Esophagus squamous epithelium (tissue), 5 donors: ENCODE results near the gene SMO. TPM values are rescaled to one million over a fixed set of nuclear protein-coding genes. Genes with fewer than 3 reads are reported as not detected.

ENCODE experiments used
- DNase-seq: peaks from one replicate; lab custom pipeline; 2025; lab: John Stamatoyannopoulos, UW
- H3K27ac ChIP-seq, 4 donors: fragments of 200-600 bp; sonication (generic); one replicate each; pipeline ENCODE4 v1.5.1; 2016 to 2019; ENCODE audit warnings: mild to moderate bottlenecking in 1 of 4
- H3K27me3 ChIP-seq, 4 donors: fragments of 200-600 bp; sonication (generic); 1 replicate in 3 of 4; 2 replicates in 1 of 4; pipeline versions ENCODE4 v1.5.1 to v1.6.0; 2017 to 2021; ENCODE audit warnings: antibody characterized with exemption in 1 of 4
- H3K36me3 ChIP-seq, 3 donors: fragments of 200-600 bp; sonication (generic); one replicate each; pipeline ENCODE4 v1.5.1; 2016 to 2019
- H3K4me1 ChIP-seq, 3 donors: fragments of 200-600 bp; sonication (generic); one replicate each; pipeline ENCODE4 v1.5.1; 2017 to 2019
- H3K4me3 ChIP-seq, 4 donors: fragments of 200-600 bp; sonication (generic); 1 replicate in 3 of 4; 2 replicates in 1 of 4; pipeline ENCODE4 v1.5.1; 2016 to 2019; ENCODE audit warnings: mild to moderate bottlenecking in 2 of 4, moderate library complexity in 1 of 4
- H3K9me3 ChIP-seq, 3 donors: fragments of 200-600 bp; sonication (generic); one replicate each; pipeline ENCODE4 v1.5.1; 2016 to 2019
- CTCF ChIP-seq, 6 experiments: fragments of 450-650 bp in 4 of 6; fragments of 200-600 bp in 2 of 6; sonication (generic) in 2 of 6; IDR thresholded peaks; one replicate each; pipeline ENCODE4 v1.5.1; 2016 to 2019; ENCODE audit warnings: antibody characterized with exemption in 6 of 6, mild to moderate bottlenecking in 4 of 6, moderate library complexity in 4 of 6
- POLR2A ChIP-seq, 4 donors: fragments of 450-650 bp; IDR thresholded peaks; one replicate each; pipeline ENCODE4 v1.6.1; 2017; ENCODE audit warnings: antibody characterized with exemption in 4 of 4, mild to moderate bottlenecking in 4 of 4, moderate library complexity in 3 of 4
- WGBS, 2 donors: methylation state at CpG; one replicate each; pipeline ENCODE4 v1.1.5; 2018; 5-methylcytosine and 5-hydroxymethylcytosine counted together
- intact Hi-C: fragments of 100-400 bp; cut with DNase I; formaldehyde crosslinking; loops from one replicate; pipeline ENCODE4 v1.15.0; 2022
- total RNA-seq, 4 donors: library from RNA; depleted of rRNA; stranded (reverse); fragments of >200 nt; gene quantifications; one replicate each; pipeline ENCODE4 v1.1.0, GENCODE V29; 2016
- donor health status: DM: yes; HTN: yes; CAD: no.

The SMO gene
- total RNA-seq, 4 donors from 2014 or later: 9.2 to 18.4 (median 10.4) TPM

DNA sequence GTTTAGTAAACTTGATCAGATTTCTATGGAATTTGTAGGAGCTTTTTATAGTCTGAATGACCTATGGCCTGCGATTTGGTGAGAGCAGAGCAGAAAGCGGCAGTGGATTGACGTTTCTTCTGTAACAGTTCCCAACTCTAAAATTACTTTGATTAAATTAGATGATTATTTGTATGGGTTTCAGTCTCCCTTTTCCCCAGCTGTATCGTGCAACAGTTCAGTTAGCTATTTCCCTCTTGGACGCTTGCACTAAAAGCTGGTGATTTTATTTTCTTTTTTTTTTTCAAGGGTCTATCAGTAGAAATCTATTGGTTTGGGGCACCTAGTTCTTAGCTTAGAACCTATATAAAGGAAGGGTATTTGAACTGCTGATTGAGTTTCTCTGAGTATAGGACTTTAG, 43.2 kb downstream of the SMO start:
- Histone ChIP-seq H3K27me3 (no peaks in the 10 kb centered on the region), H3K4me1 (peaks cover 0 to 30% (median 8%) of the 10 kb centered on the region in 3 donors), H3K36me3 (no peaks in the 10 kb centered on the region), H3K4me3 (no peak overlapping the region), H3K27ac (no peak overlapping the region), H3K9me3 (no peaks in the 10 kb centered on the region)
- intact Hi-C loops: no loop called here
- 90 to 91% methylated on average over 5 of the region's 5 CpGs for WGBS, 2 donors
- no peak for DNase-seq
- no peak for TF ChIP-seq CTCF (IDR thresholded peaks at IDR 0.05)
- no peak for TF ChIP-seq POLR2A (IDR thresholded peaks at IDR 0.05)

- TF ChIP-seq POLR2A (IDR thresholded peaks at IDR 0.05): no peak
- TF ChIP-seq CTCF (IDR thresholded peaks at IDR 0.05): no peak
- intact Hi-C loops: no loop called here
- Histone ChIP-seq H3K9me3 (no peaks in the 10 kb centered on the region), H3K4me3 (no peak overlapping the region), H3K27me3 (no peaks in the 10 kb centered on the region), H3K27ac (no peak overlapping the region), H3K4me1 (peaks cover 0 to 5% (median 0%) of the 10 kb centered on the region in 3 donors), H3K36me3 (no peaks in the 10 kb centered on the region)
- WGBS, 2 donors: 80 to 89% methylated on average over 8 of the region's 8 CpGs
- DNase-seq: no peak
Observed at GRCh38 chr7:129238546-129238945, 50.1 kb downstream of the SMO start.

DNA sequence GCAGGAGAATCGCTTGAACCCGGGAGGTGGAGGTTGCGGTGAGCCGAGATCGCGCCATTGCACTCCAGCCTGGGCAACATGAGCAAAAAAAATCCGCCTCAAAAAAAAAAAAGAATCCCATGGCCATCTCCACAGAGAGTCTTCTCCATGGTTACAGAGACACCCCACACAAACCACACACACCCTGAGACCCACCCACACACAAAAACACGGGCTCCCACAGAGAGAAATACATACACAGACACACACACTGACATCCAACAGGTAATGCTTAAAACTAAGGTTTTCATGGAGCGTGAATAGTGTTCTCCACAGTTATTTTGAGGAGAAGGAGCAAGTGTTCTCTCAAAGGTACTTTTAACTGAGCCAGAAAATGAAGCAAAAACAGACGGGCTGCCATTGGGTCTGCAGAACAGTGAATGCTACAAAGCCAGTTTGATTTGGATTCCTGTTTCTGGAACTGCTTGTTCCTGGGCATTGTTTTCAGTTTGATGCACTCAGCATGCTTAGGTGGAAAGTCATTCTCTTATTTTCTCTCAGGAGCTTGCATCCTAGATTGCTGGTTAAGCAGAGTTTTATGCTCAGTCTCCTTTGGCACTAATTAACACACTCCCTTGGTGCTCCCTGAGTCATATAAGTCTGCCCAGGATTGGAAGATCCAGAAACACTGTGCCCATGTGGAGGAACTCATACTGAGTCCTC, 51.8 kb downstream of the SMO start:
- no peaks in the 10 kb centered on the region for H3K36me3 ChIP-seq
- WGBS, 2 donors: 74 to 91% methylated on average over 4 to 10 of the region's 10 CpGs
- intact Hi-C loops: no loop called here

DNA sequence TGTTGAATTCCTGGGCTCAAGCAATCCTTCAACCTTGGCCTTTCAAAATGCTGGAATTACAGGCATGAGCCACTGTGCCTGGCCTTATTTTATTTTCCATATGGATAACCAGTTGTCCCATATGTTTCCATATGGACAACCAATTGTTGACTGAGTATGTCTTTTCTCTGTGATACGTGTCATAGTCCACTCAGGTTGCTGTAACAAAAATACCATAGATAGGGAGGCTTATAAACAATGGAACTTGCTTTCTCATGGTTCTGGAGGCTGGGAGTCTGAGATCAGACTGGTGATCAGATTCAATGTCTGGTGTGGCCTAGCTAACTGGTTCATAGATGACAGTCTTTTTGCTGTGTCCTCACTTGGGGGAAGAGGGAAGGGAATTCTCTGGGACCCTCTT, 55.8 kb downstream of the SMO start:
- H3K4me3 ChIP-seq: no peak overlapping the region
- WGBS, 2 donors: 79 to 100% methylated on average over 1 of the region's 1 CpG
- no peak for TF ChIP-seq POLR2A (IDR thresholded peaks at IDR 0.05)
- no peak for TF ChIP-seq CTCF (IDR thresholded peaks at IDR 0.05)

More for the DNA sequence above, 51.8 kb downstream of the SMO start:
- Histone ChIP-seq H3K27ac (no peak overlapping the region), H3K4me3 (no peak overlapping the region), H3K4me1 (peaks cover 0 to 5% (median 0%) of the 10 kb centered on the region in 3 donors), H3K9me3 (no peaks in the 10 kb centered on the region), H3K27me3 (no peaks in the 10 kb centered on the region)
- TF ChIP-seq POLR2A (IDR thresholded peaks at IDR 0.05) (no peak), CTCF (IDR thresholded peaks at IDR 0.05) (no peak)
- DNase-seq: no peak

GRCh38 chr7:129245533-129245932, 57.1 kb downstream of the SMO start:
- Histone ChIP-seq H3K27ac (no peak overlapping the region), H3K36me3 (no peaks in the 10 kb centered on the region), H3K27me3 (no peaks in the 10 kb centered on the region), H3K4me1 (peaks cover 0 to 2% (median 0%) of the 10 kb centered on the region in 3 donors), H3K9me3 (no peaks in the 10 kb centered on the region), H3K4me3 (no peak overlapping the region)
- TF ChIP-seq POLR2A (IDR thresholded peaks at IDR 0.05) (no peak), CTCF (IDR thresholded peaks at IDR 0.05) (no peak)
- no peak for DNase-seq
- intact Hi-C loops: no loop called here
- 64 to 93% methylated on average over 3 of the region's 3 CpGs for WGBS, 2 donors

More for the DNA sequence above, 55.8 kb downstream of the SMO start:
- Histone ChIP-seq H3K4me1 (peaks cover 0 to 5% (median 0%) of the 10 kb centered on the region in 3 donors), H3K27me3 (no peaks in the 10 kb centered on the region), H3K27ac (no peak overlapping the region), H3K9me3 (no peaks in the 10 kb centered on the region), H3K36me3 (no peaks in the 10 kb centered on the region)
- no peak for DNase-seq
- intact Hi-C loops: no loop called here
